ENCODE measurements around the gene ACADSB.

ACADSB gene

DNA sequence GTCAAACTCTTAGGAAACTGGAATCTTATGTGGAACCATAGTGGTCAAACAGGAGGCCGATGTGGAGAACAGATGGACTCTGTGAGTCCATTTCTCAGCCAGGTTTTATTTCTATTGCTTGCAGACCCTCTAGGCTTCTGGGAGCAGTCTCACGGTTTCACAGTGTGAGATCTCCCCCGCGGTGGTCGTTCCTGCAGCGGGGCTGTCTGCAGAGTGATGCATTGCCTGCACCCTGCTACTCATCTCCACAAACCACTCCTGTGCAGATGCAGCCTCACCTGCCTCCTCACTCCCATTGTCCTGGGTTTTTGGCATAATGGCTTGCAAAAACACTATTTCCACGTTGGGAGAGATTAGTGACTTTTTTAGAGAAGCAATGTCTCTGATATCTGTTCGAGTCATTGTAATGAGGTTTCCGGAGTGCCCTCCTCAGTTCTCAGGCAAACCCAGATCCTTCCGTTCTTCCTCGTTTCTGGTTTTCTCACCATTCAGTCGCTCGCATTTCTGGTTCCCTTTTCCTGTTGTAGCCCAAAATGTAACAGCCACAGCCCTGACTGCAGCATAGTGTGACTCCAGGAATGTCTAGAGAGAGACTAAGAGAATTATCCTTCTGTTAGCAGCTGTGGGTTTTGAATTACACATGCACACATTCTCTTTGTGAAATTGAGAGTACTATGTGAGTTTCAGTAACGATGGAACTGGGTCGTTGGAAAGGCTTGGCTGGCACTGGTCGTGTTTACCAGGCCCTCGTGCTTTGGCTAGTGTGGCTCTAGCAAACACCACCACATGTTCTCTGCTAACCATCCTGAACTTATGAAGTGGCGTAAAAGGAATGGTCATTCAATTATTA lies 30.2 kb downstream of the ACADSB start:
- no peak for DNase-seq (ENCODE audit: low read depth in 2 of 3, low spot score in 2 of 3)

DNA sequence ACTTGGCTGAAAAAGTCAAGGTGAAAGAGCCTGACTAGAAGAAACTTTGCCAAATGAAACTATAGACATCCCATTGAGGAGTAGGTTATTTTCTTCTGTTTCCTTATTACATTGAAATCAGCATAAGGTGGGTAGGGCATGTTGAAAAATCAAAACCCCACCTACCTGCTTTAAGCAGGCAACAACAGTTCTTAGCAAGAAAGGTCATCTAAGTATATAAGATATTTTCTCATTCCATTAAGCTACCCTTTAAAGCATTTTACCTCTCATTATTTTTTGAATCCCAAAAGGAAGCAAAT lies 30.8 kb downstream of the ACADSB start:
- no peak for DNase-seq (ENCODE audit: low read depth in 2 of 3, low spot score in 2 of 3)

DNA sequence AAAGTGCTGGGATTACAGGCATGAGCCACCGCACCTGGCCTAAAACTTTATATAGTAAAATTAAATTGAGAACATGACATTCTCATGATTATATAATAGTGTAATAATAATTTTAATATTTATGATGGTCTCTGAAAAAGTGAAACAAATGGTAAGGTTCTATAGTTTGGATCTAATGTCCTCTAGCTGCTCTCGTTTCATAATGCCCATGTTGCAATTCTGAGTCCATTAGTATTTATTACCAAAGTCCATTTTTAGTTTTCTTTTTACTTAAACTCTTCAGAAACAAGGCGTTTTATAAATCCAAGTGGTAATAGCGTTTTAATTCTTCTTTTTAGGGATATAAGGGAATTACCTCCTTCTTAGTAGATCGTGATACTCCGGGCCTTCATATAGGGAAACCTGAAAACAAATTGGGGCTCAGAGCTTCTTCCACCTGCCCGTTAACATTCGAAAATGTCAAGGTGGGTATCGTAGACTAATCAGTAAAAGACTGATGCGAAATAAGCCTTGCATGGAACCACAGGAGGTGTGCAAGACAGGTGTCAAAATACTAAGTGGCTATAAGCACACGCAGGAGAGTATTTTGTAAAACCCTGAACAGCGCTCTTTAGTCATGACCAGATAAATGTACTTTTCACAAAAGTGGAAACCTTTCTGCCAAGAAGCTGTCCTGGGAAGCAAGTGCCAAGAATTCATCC lies 34.1 kb downstream of the ACADSB start:
- no peak for DNase-seq (ENCODE audit: low read depth in 2 of 3, low spot score in 2 of 3)

DNA sequence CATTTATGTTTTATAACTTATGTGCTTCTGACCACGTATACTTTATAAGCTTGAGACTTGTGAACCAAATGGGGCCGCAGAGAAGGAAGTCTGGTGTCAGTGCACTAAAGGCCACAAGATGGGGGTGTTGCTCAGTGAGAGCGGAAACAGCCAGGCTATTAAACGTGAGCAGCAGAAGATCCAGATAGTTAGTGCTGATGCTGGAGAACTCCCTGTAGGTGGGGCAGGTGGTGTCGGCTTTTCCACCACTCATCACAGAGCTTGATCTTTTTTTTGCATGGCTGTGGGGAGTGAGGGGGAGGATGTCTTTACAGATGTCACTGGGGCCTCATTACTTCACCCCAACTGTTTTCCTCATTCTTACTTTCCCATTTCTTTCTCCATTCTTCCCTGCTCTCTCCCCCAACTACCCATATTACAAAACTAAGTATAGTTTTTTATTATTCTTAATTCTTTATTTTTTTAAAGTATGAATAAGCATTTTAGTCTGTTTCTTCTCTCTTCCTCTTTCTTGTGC lies 34.7 kb downstream of the ACADSB start:
- peak in 1 of 3 experiments; percentile 1 for DNase-seq (ENCODE audit: low read depth in 2 of 3, low spot score in 2 of 3)

DNA sequence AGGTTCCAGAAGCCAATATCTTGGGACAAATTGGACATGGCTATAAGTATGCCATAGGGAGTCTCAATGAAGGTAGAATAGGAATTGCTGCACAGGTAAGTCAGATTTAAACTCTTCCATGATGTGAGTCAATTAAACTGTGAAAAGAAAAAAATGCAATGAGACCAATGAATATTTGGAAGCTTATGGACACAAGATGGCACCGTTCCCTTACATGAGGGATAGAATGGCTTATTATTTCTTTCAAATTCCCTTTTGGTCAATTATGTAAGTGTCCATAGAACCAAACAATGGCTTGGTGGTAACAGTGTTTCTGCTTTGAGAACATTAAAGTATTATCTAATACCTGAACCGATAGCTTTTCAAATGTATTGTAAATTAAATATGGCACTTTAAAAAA lies 35.6 kb downstream of the ACADSB start:
- no peak for DNase-seq (ENCODE audit: low read depth in 2 of 3, low spot score in 2 of 3)

DNA sequence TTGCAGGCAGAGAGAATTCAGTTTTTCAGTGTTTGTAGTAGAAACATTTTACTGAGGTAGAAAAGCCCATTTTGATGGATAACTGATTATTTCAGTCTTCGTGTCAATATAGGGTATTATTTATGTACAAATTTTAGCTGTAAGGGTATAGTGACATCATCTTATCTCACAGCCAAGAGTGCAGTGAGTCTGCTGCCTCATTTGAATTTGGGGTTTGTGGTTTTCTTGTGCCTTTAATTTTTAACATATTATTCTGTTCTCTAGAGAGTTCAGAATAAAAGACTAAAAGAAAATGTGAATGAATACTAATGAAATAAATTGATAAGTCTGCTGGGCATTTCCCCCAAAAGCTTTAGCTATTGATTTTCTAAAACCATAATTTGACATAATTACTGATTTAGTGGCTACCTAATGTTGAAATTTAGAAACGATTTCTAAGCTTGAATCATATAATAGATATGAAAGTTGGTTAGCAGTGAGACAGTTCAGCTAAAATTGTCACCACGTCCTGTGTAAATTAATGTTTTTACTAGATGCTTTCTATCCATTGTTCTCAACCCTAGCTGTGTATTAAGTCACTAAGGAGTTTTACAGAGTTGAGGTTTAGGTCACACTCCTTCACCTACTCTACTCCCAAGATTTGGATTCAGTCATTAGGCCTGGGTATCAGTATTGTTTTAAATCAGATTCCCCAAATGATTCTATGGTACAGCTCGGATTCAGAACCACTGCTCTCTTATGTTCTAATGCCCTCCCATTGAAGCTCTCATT lies 37.3 kb downstream of the ACADSB start:
- DNase-seq (ENCODE audit: low read depth in 2 of 3, low spot score in 2 of 3): no peak

DNA sequence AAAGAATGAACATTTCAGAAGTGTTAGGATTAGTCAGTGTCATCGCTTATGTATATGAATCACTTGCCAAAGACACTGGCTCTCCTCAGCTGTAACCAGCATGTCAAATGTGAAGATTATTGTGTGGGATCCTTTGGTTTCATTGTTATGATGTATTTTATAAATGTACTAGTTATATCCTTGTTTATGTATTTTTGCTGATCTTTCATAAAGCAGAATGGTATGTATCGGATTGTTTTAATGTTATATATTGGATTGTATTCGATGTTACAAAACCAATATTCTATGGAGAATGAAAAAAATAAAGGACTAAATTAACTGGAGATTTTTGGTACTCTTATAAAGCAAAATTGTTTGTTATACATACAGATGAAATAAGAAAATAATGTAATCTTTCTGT lies 49.2 kb downstream of the ACADSB start:
- DNase-seq (ENCODE audit: low read depth in 2 of 3, low spot score in 2 of 3): no peak

DNA sequence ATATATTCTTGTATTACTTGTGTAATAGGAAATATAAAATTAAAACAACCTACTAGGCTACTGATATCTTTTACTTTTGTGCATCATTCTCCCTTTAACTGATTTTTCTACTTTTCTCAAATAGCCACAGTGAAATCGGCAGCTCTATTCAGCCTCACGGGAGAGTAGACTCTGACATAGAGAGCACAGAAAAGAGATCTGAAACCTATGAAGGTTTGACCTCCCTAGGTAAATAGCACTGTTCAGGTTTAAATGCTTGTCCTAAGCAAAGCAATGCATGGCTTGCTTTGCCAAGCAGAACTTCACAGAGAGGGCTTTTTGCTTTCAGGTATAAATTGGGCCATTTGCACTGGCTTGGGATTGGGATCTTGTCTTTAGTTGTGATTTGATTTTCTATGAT lies 53.1 kb downstream of the ACADSB start:
- DNase-seq (ENCODE audit: low read depth in 2 of 3, low spot score in 2 of 3): no peak

DNA sequence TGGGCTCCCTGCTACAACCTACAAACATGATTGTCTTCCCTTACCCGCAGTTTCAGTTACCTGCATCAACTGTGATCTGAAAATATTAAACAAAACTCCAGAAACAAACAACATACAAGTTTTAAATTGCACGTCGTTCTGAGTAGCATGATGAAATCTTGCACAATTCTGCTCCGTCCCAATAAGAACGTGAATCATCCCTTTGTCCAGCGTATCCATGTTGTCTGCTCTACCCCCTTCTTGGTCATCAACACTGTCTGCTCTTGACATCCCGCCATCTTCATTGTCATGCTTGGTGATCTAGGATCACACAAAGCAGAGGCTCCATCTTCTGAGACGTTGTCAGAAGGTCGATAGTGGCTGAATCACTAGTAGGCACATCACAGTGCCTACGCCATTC lies 53.9 kb downstream of the ACADSB start:
- DNase-seq (ENCODE audit: low read depth in 2 of 3, low spot score in 2 of 3): no peak

DNA sequence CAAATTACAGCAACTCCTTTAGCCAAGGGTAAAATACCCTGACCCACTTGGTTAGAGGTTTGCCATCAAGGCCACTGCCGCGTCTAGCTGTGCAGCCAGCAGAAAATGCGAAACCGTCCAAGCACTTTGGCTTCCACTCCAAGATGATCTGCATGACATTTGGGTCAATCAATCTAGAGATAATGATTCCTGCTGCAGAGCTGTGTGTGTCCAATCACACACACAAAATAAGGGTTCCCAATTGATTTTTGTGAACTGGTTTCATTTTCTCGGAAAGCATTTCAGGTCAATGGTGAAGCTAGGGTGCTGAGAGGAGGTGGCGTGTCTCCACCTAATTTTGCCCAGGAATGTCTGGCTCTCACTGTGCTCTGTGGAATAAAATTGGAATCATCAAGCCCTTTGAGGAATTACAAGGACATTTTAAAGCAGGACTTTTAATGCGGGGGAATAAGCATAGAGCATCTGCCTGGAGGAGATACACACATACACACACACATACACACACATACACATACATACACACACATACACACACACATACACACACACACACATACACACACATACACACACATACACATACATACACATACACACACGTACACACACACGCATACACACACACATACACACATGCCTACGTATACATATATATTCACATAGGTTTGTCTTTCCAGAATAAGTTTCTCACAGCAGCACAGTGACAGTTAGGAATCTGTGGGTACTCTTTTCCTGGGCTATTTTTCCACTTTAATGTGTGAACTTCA lies 59.5 kb downstream of the ACADSB start:
- no peak for DNase-seq (ENCODE audit: low read depth in 2 of 3, low spot score in 2 of 3)

DNA sequence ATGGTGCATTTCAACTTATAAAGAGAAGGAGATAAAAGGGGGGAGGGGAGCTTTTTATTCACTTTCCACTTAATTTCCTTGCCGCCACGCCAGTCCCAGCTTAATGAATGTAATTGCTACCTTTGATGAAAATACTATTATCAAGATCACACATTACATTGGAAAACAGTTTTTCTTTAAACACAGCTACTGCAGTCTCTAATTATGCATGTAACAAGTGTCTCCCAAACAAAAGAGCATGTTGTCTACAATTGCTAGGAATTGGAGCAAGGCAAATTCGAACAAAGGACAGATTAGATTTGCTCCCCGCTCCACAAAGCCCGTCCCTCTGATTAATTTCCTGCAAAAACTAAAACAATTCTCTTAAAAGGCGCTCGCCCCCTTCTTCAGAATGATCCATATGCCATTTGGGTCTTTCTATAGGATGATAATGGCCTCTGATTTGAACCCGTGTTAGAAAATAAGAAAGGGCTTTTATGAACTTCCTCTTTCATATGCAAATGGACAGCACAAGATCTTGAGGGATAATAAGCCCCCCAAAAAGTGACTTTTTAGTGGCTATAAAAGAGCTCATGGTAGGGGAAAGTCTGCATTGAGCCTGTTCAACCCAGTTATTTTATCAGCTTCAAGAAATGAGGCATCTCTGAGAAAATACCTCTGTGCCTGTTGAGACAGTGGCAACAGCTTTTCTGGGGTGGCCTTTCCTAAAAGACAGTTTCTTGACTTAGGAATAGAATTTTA lies 60.6 kb downstream of the ACADSB start:
- DNase-seq (ENCODE audit: low read depth in 2 of 3, low spot score in 2 of 3): no peak

DNA sequence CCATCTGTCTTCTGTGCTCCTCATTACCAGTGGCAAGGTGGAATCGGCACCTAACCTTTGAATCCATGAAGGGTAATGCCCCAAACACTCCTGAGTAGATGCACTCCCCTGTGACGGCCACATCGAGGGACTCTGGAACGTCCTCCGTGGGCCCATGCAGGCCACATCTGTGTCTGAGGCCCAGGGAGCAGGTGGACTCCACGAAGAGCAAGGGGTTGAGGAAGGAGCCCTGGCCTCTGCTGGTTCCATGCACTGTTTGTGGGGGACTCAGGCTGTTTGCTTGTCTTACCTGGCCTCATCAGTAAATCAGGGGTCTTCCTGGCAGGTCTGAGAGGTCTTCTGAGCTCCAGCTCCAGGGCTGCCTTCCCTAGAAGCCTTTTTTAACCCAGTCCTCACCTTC lies 64.4 kb downstream of the ACADSB start:
- no peak for DNase-seq (ENCODE audit: low read depth in 2 of 3, low spot score in 2 of 3)

DNA sequence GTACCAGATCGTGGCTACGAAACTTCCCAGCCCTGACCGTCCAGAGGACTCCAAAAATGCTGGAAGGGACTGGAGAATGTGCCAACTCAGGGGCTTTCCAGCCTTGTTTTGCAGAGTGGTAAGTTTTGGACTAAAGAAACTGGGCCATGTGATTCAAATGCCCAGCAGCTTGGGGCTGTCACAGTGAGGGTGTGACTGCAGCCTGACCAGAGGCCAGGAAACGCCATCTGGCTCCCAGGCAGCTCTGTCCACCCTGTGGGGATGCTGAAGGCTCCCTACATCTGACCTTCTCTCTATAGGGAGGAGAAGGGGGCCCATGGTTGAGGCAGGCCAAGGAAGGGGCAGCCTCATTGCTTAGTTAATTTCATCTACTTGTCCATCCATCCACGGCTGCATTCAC lies 65.4 kb downstream of the ACADSB start:
- no peak for DNase-seq (ENCODE audit: low read depth in 2 of 3, low spot score in 2 of 3)

DNA sequence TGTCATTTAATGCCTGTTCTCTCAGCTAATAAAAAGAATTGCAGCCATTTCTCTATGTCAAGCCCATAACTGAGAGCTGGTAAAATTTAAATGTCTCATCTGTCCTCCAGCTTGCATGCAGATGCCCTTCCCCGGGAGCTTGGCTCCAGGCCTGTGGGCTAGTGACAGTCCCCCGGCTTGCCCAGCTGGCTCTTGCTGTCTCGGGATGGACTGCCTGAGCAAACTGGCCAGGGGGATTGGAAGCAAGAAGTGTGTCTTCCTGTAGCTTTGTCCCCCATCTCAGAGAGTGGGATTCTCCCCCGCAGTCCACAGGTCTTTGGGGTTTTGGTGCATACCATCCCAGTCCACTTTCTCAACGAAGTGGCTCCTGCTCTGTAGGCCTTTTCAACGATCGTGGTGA lies 73.1 kb downstream of the ACADSB start:
- no peak for DNase-seq (ENCODE audit: low read depth in 2 of 3, low spot score in 2 of 3)

DNA sequence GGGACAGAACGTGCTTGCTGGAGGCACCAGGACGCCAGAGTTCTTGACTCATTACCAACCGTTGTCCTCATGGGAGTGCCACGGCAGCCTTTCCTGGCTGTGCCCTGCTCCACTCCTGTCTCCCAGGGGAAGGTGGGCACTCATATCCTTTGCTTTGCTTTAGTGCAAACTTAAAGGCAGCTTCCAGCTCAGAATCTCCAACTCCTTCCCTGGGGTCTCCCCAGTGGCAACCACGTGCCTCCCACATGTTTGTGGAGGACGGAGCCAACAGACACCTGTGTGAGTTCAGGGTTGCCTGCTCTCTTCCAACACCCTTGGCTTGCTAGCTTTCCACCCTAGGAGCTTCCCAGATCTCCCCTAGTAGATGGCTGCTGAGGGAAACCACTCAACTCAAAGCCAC lies 75.0 kb downstream of the ACADSB start:
- DNase-seq (ENCODE audit: low read depth in 2 of 3, low spot score in 2 of 3): no peak

DNA sequence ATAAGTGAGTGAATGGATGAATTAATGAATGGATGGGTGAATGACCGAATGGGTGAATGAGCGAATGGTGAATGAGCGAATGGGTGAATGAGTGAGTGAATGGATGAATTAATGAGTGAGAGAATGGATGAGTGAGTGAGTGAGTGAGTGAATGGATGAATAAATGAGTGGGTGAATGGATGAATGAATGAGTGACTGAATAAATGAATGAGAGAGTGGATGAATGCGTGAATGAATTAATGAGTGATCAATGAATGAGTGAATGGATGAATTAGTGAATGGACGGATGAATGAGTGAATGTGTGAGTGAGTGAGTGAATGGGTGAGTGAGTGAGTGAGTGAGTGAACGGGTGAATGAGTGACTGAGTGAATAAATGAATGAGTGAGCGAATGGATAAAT lies 77.5 kb downstream of the ACADSB start:
- DNase-seq (ENCODE audit: low read depth in 2 of 3, low spot score in 2 of 3): no peak

DNA sequence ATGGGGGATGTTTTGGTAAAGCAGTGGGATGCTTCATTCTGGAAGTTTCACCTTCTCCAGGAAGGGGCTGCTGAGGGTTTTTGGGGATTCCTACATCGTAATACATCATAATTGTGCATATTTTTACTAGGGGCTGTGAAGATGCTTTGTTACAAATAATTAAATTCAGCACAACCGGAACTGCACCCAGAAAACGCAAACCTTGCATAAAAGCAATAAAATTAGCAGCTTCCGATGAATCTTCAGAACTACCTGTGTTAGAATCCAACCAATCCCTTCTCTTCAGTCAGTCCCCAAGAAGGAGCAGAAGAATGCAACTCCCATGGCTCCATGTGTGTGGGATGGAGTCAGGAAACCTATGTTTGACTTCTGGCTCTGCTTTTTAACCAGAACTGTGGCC lies 78.5 kb downstream of the ACADSB start:
- DNase-seq (ENCODE audit: low read depth in 2 of 3, low spot score in 2 of 3): no peak

DNA sequence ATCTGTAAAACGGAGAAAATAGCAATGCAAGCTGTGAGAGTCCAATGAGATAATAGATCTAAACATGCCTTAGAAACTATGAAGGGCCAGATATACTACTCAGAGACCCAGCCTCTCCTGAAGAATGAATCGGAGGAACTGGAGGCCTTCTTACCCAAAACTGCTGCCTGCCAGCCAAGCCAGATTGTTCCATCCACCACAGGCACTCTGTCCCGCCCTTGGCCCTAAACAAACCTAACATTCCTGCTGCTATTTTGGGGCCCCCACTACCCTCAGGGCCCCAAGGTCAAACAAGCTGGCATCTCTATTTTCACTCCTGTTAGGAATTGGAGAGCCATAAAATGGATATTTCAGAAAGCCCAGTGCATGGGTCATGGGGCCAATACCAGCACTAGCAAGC lies 79.0 kb downstream of the ACADSB start:
- no peak for DNase-seq (ENCODE audit: low read depth in 2 of 3, low spot score in 2 of 3)

DNA sequence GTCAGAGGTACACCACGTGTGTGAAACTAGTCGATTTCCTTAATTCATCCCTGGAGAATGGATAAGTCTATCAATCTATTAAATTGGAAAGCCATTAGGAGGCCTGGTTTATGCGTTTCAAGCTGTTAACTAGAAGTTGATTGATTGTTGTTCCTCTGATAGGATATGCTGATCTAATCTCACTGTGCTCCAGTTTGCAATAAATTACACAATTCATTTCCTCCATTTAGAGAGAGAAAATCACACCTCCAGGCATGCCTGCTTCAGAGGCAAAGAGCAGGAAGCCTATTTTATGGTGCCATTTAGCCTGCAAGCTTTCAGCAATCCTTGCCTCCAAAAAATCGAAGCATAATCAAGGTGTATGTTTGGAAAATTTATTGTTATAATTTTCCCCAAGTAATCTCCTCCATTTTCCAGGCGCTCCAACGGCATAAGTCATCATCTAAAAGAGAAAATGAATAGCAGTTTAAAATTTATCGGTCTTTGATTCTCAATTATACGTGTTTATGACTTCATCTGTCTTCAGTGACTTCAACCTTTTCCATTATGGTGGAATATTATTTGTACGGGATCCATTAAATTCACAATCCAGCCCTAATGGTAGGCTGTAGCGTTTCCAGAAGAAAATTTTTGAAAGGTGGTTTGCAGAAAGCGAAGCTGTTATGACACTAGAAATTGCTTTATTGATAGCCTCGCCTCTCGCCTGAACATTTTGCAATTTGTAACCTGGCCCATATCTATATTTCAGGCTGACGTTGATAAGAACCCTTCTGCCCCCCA lies 84.0 kb downstream of the ACADSB start:
- DNase-seq (ENCODE audit: low read depth in 2 of 3, low spot score in 2 of 3): no peak

DNA sequence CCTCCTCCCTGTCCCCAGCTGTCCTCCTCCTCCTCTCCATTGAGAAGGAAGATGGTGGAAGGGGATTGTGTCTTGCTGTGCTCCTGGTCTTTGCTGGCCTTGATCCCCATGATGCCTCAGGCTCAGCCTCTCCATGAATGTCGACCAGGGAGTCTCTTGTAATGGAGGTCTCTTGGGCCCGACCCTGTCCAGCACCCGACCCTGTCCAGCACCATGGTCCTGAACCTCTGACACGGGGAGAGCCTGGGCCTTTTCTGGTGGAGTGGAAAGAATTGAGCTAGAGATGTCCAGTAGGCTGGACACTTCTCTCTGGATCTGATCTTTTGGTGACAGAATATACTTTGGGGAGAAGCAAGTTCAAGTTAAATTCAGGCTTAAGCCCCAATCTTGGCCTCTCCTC lies 84.7 kb downstream of the ACADSB start:
- no peak for DNase-seq (ENCODE audit: low read depth in 2 of 3, low spot score in 2 of 3)

Measured in activated CD8-positive, alpha-beta memory T cell treated with anti-CD3 and anti-CD28 coated beads for 48 hours (primary cell).